NT2/D1 (cell line): Measurements from ENCODE around the gene KLHL26.

Source experiments
- SUZ12 ChIP-seq: IDR thresholded peaks from 2 replicates; pipeline ENCODE4 v1.6.1; 2011; ENCODE audit not compliant: insufficient read length, insufficient read depth; ENCODE audit errors: extremely low read depth
- YY1 ChIP-seq: IDR thresholded peaks from 2 replicates; pipeline ENCODE4 v1.6.1; 2011; ENCODE audit not compliant: insufficient read length, insufficient read depth
- ZNF274 ChIP-seq: IDR thresholded peaks from 2 replicates; pipeline ENCODE4 v1.6.1; 2011; ENCODE audit warnings: mild to moderate bottlenecking, low read depth, low read length

GRCh38 chr19:18596752-18597157 lies 40.1 kb upstream of the KLHL26 start:
- TF ChIP-seq SUZ12 (no peak), YY1 (no peak), ZNF274 (no peak)
